C4-2B (cell line): ENCODE data around the gene HERC3.

ENCODE experiments used
- H3K27ac ChIP-seq: fragments of 450-650 bp; 2 replicates; pipeline ENCODE4 v1.5.1; 2017
- ZFX ChIP-seq: fragments of 450-650 bp; IDR thresholded peaks from 2 replicates; pipeline ENCODE4 v1.6.1; 2017
- TF ChIP-seq, protein P1 (sequence below): fragments of 450-650 bp; conservative IDR thresholded peaks from 2 replicates; pipeline ENCODE4 v1.5.1; 2017; ENCODE audit warnings: mild to moderate bottlenecking

The HERC3 gene

DNA sequence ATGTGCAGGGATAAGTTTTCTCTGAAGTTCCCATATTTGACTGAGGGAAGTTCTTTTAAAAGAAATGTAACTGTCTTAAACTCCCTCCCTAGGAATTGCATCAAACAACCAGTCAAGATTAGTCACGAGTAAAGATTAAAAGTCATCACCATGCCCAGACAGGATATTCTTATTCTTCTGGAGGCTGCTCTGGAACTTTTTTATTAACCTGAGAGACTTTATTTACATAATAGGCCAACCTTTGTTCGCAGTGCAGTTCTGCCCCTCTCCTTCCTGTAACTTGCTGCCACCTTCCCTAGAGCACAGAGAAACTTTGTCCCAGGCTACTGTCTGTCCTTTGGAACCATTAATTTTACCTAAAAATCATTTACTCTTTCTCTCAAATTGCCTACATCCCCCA lies 9.8 kb upstream of the HERC3 start:
- TF ChIP-seq ZFX = no peak
- TF ChIP-seq, protein P1, sequence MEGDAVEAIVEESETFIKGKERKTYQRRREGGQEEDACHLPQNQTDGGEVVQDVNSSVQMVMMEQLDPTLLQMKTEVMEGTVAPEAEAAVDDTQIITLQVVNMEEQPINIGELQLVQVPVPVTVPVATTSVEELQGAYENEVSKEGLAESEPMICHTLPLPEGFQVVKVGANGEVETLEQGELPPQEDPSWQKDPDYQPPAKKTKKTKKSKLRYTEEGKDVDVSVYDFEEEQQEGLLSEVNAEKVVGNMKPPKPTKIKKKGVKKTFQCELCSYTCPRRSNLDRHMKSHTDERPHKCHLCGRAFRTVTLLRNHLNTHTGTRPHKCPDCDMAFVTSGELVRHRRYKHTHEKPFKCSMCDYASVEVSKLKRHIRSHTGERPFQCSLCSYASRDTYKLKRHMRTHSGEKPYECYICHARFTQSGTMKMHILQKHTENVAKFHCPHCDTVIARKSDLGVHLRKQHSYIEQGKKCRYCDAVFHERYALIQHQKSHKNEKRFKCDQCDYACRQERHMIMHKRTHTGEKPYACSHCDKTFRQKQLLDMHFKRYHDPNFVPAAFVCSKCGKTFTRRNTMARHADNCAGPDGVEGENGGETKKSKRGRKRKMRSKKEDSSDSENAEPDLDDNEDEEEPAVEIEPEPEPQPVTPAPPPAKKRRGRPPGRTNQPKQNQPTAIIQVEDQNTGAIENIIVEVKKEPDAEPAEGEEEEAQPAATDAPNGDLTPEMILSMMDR = no peak
- H3K27ac ChIP-seq = no peak overlapping the region

DNA sequence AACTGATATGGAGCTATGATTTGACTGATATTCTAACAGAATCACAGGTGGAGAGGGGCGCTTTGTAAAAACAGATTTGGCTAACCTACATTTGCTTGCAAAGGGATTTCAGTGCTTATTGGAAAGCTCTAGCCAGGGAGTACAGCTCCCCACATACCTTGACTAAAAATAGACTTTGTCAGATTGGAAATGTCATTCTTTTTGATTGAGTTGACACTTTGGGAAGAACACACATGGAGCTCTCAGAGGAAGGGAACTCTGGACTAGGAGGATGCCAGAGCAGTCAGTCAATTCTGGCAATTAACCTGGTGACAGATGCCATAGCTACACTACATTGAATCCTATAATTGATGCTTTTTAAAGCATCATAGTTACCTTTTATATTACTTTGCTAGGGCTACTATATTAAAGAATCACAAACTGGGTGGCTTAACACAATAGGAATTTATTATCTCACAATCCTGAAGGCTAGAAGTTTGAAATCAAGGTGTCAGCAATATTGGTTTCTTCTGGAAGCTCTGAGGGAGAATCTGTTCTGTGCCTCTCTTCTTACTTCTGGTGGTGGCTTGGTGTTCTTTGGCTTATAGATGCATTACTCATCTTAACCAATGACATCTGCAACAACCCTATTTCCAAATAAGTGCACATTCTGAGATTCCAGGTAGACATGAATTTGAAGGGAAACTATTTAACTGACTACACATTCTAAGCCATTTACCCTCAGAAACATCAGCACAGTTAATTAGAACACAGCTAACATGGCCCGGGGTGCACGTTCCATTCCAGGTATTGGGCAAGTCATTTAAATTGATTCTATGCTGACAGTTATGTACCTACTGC lies 8.4 kb upstream of the HERC3 start:
- no peak for TF ChIP-seq ZFX
- TF ChIP-seq, protein P1 = no peak
- H3K27ac ChIP-seq = no peak overlapping the region; the same call in 1 of the 2 replicates

DNA sequence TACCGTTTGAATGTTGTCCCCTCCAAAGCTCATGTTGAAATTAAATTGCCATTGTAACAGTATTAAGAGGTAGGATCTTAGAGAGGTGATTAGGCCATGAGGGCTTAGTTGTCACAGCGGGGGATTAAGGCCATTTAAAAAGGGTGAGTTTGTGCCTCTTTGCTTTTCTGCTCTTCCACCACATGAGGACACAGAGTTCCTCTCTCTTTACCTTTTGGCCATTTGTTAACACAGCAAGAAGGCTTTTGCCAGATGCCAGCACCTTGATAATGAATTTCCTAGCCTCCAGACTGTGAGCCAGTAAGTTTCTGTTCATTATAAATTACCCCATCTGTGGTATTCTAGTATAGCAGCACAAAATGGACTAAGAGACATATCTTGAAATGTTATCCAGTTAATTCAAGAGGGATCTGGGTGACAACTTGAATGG lies 7.8 kb upstream of the HERC3 start:
- no peak overlapping the region; the same call in 1 of the 2 replicates for H3K27ac ChIP-seq
- TF ChIP-seq ZFX = no peak
- TF ChIP-seq, protein P1 = no peak

DNA sequence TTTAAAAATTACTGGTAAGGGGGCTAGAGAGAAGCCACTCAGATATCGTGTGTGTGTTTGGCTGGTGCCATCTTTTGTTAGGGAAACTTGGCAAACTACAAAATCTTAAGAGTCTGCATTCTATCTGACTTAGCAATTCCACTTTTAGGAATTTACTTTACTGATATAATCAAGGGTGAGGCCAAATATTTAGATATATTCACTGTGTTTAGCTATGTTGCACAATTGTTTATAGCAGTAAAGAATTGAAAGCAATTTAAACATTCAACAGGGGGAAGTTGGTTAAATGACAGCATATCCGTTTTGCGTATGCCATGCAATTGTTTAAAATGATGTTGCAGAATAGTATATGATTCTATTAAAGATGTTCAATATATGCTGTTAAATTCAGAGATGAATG lies 6.4 kb upstream of the HERC3 start:
- TF ChIP-seq, protein P1 = no peak
- TF ChIP-seq ZFX = no peak

DNA sequence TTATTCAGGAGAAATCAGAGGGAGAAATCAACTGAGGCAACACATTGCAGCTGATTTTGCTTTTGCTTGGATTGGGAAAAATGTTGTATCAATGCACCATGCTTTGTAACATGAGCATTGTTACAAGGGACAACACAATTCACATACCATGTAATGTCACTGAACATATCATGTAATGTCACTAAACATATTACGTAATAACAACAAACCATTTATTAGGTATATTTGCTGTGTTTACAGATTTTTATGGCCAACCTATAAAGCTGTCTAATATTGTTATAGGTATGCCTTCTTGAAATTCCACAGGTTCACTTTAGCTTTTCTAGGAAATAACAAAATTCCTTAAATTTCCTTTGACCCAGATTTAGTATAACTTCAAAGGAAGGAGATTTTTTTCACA lies 5.0 kb upstream of the HERC3 start:
- TF ChIP-seq, protein P1 = no peak
- TF ChIP-seq ZFX = no peak
- no peak overlapping the region for H3K27ac ChIP-seq

More for the DNA sequence above, 6.4 kb upstream of the HERC3 start:
- H3K27ac ChIP-seq = peak overlapping the region; percentile 71; the same call in 1 of the 2 replicates

DNA sequence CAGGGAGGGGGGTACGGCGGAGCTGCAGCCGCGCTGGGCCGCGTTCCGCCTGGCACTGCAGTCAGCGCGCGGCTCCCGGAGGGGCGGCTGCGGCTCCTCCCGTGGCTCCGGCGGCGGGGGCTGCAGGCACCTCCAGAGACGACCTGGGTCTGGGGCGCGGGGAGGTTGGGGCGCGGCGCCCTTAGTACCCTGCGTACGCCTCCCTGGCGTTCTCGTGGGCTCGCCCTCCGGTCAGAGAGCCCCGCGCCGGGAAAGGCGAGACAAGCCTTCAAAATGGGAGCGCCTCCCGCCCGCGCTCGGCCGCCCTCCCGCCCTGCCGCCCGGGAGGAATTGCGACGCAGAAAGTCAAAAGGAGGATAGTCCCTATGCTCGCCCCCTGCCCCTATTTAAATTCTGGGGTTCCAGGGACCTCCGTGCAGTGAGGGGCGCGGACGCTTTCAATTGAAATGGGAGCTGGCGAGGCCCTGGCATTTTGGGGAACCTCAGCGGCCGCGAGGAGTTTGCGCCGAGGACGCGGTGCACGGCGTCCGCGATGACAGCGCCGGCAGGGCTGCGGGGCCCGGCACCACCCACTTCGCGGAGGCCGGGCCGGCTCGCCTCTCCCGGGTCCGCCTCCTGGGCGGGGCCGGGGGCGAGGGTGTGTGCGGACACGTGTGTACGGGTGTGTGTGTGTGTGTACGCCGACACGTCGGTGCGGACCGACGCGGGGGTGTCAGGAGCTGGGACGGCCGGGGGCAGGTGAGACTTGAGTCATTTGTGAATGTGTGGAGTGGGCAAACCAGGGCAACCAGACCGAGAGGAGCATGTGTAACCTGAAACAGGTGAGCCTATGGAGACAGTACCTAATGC lies 544 bp downstream of the HERC3 start:
- H3K27ac ChIP-seq = peak overlapping the region; percentile 80
- no peak for TF ChIP-seq ZFX
- TF ChIP-seq, protein P1 = no peak
